C4-2B (cell line): Measurements from ENCODE around the gene PPP2R5E.

Source experiments
- ZFX ChIP-seq: fragments of 450-650 bp; IDR thresholded peaks from 2 replicates; pipeline ENCODE4 v1.6.1; 2017
- TF ChIP-seq, protein P1 (sequence below): fragments of 450-650 bp; conservative IDR thresholded peaks from 2 replicates; pipeline ENCODE4 v1.5.1; 2017; ENCODE audit warnings: mild to moderate bottlenecking

DNA sequence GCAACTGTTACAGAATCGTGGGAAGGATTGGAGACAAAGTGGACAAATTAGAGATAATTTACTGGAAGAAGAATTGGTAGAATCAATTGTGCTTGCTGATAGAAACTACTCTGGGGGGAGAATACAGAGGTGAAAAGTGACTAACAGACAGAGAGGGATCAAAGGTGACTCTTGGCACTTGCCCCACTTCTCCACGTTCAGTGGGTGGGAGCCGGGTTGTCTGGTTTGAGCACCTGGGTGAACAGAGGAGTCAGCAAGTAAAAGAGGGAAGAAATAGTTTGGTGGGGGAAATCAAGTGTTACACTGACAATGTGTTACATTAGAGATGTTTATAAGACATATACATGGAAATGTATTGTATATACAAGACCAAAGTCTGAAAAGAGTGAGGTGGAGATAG lies 69.1 kb downstream of the PPP2R5E start:
- TF ChIP-seq, protein P1, sequence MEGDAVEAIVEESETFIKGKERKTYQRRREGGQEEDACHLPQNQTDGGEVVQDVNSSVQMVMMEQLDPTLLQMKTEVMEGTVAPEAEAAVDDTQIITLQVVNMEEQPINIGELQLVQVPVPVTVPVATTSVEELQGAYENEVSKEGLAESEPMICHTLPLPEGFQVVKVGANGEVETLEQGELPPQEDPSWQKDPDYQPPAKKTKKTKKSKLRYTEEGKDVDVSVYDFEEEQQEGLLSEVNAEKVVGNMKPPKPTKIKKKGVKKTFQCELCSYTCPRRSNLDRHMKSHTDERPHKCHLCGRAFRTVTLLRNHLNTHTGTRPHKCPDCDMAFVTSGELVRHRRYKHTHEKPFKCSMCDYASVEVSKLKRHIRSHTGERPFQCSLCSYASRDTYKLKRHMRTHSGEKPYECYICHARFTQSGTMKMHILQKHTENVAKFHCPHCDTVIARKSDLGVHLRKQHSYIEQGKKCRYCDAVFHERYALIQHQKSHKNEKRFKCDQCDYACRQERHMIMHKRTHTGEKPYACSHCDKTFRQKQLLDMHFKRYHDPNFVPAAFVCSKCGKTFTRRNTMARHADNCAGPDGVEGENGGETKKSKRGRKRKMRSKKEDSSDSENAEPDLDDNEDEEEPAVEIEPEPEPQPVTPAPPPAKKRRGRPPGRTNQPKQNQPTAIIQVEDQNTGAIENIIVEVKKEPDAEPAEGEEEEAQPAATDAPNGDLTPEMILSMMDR, result no peak
- no peak for TF ChIP-seq ZFX
